ENCODE data around the gene PLAC1.

Gene PLAC1

DNA sequence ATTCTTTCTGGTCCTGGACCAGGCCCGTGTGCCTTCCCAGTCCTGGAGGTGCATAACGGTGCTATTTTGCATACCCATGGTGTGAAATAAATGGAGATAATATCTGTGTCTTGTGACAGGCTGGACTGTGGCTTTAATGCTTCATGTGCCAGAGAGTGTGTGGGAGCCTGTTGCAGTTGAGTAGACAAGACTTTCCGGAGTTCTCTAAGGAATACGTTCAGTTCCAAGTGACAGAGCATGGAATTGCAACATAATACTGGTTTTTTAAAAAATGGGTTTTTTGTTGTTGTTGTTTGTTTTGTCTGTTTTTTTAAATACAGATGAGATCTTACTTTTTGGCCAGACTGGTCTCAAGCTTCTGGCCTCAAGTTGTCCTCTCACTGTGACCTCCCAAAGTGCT is 124.3 kb downstream of the PLAC1 start:
- DNase-seq: no peak

- no peak for DNase-seq
Measured at GRCh38 chrX:134533352-134533751, 124.9 kb downstream of the PLAC1 start.

- DNase-seq: no peak
Measured at GRCh38 chrX:134530845-134531244, 127.4 kb downstream of the PLAC1 start.

DNA sequence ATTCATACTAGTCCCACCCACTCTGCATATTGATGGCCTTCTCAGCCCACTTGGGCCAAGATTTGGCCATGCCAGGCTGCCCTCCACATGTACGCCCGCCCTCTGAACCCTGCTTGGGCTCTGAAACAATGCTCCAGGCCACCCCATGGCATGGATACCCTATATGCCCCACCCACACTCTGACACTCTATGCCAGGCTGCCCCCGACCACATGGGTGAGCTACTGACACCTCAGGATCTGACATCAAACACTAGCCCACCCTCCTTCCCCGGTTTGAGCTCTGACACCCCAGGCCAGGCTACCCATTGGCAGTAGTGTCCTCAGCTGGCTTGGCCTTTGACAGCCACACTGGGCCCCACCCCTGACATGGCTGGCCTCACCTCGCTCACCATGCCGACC is 128.8 kb downstream of the PLAC1 start:
- DNase-seq: no peak

- no peak for DNase-seq
Measured at GRCh38 chrX:134528960-134529359, 129.3 kb downstream of the PLAC1 start.

DNA sequence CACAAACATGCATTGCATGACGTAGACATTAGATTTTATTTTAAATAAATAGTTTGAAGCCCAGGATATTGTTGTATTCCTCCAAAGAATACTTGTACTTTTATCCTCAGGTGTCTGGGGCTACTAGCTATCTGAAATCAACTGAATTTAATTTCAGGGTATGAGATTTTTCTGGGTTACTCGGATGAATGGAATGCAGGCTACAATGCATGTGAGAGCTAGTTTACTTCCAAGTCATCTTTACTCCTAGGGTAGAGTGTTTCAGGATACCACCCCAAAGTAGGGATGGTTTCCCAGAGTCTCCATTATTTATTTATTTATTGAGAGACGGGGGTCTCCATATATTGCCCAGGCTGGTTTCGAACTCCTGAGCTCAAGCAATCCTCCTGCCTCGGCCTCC is 131.9 kb downstream of the PLAC1 start:
- no peak for DNase-seq

GRCh38 chrX:134525086-134525792 is 133.0 kb downstream of the PLAC1 start:
- no peak for DNase-seq

DNA sequence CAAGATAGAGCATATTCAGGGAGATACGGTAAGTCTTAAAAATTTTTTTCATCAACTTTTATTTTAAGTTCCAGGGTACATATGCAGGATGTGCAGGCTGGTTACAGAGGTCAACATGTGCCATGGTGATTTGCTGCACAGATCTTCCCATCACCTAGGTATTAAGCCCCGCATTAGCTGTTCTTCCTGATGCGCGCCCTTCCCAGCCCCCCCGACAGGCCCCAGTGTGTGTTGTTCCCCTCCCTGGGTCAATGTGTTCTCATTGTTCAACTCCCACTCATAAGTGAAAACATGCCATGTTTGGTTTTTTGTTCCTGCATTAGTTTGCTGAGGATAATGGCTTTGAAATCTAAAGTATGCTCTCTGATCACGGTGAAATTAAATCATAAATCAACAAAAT is 134.1 kb downstream of the PLAC1 start:
- no peak for DNase-seq

GRCh38 chrX:134520860-134521390 is 137.3 kb downstream of the PLAC1 start:
- DNase-seq: peak; percentile 22

Measured in NCI-H345 (cell line).